Measurements from ENCODE around the gene RXRB. TPM values are rescaled to one million over a fixed set of nuclear protein-coding genes. Genes with fewer than 3 reads are reported as not detected.

Gene RXRB
- total and polyA plus RNA-seq, 2 of the 13 experiments (the other 11 are each of a cell fraction or from before 2014, with no cell fraction given) = 26.7 to 55.7 TPM

GRCh38 chr6:33183071-33183683 lies 17.3 kb downstream of the RXRB start (continued):
- TF ChIP-seq SNAPC5 (CRISPR knock-in tag; IDR thresholded peaks at IDR 0.05; ENCODE audit: borderline replicate concordance) = no peak
- TF ChIP-seq PATZ1 (CRISPR knock-in tag; IDR thresholded peaks at IDR 0.05) = no peak
- peak; percentile 68; the same call in 1 of the 2 replicates for TF ChIP-seq GABPB1 (CRISPR knock-in tag; IDR thresholded peaks at IDR 0.05)
- no peak for TF ChIP-seq PAXIP1 (CRISPR knock-in tag; conservative IDR thresholded peaks at IDR 0.05)
- no peak for TF ChIP-seq RBAK (CRISPR knock-in tag; IDR thresholded peaks at IDR 0.05)
- no peak for TF ChIP-seq ZNF746 (CRISPR knock-in tag; IDR thresholded peaks at IDR 0.05)
- TF ChIP-seq NR2C2 (CRISPR knock-in tag; IDR thresholded peaks at IDR 0.05; ENCODE audit: borderline replicate concordance) = peak; percentile 70; the same call in 1 of the 2 replicates
- TF ChIP-seq ZBTB7A (CRISPR knock-in tag; IDR thresholded peaks at IDR 0.05) = no peak
- TF ChIP-seq SETDB1 (CRISPR knock-in tag; IDR thresholded peaks at IDR 0.05; ENCODE audit: borderline replicate concordance) = peak; percentile 94
- peak; percentile 36; the same call in 1 of the 2 replicates for TF ChIP-seq FOXK2 (IDR thresholded peaks at IDR 0.05)
- TF ChIP-seq ZBTB10 (CRISPR knock-in tag; IDR thresholded peaks at IDR 0.05; ENCODE audit: borderline replicate concordance) = no peak
- TF ChIP-seq ZFP36 (IDR thresholded peaks at IDR 0.05; ENCODE audit: borderline replicate concordance, low read depth, low read length, partially characterized antibody) = no peak
- TF ChIP-seq ZNF207 (IDR thresholded peaks at IDR 0.05; ENCODE audit: borderline replicate concordance) = no peak
- TF ChIP-seq ZBTB26 (CRISPR knock-in tag; IDR thresholded peaks at IDR 0.05; ENCODE audit: borderline replicate concordance) = no peak
- no peak for TF ChIP-seq KMT2A (CRISPR knock-in tag; IDR thresholded peaks at IDR 0.05)
- no peak for TF ChIP-seq HINFP (CRISPR knock-in tag; IDR thresholded peaks at IDR 0.05; ENCODE audit: low read depth)
- TF ChIP-seq FOXM1 (CRISPR knock-in tag; IDR thresholded peaks at IDR 0.05) = no peak
- no peak for TF ChIP-seq ATF7 (IDR thresholded peaks at IDR 0.05)
- no peak for TF ChIP-seq ATF7 (CRISPR knock-in tag; IDR thresholded peaks at IDR 0.05)
